ENCODE results near the gene TBC1D22A. TPM values are rescaled to one million over a fixed set of nuclear protein-coding genes. Genes with fewer than 3 reads are reported as not detected.

TBC1D22A gene
- 23.2 and 24.2 TPM in 2 replicates for total RNA-seq
- long read RNA-seq, partial matches to known transcripts: 7 of 18 reads
- long read RNA-seq, other reads (novel, unspliced or antisense): 10 of 18 reads

GRCh38 chr22:46762238-46763050 is at the start of gene TBC1D22A:
TBC1D22A (plus strand) TSS chr22:46762650; CDS start chr22:46762787, 137 bp downstream.
- H3K27ac Mint-ChIP-seq: peak within 1 kb of the TSS; percentile 100
- H3K36me3 Mint-ChIP-seq (ENCODE audit: insufficient read depth): no peaks in the 10 kb centered on the region
- no peak for TF ChIP-seq CTCF (IDR thresholded peaks at IDR 0.05; ENCODE audit: unreplicated experiment)
- H3K27me3 Mint-ChIP-seq: no peaks in the 10 kb centered on the region
- peak; percentile 84 for DNase-seq (ENCODE audit: low spot score, unreplicated experiment)
- peaks cover 29% of the 10 kb centered on the region for H3K4me1 Mint-ChIP-seq (ENCODE audit: low read depth)
- H3K4me3 Mint-ChIP-seq (ENCODE audit: low read depth): peak within 1 kb of the TSS; percentile 99
- H3K9me3 Mint-ChIP-seq (ENCODE audit: low read depth): no peaks in the 10 kb centered on the region

- no peak overlapping the region for H3K4me3 Mint-ChIP-seq (ENCODE audit: low read depth)
- no peak for DNase-seq (ENCODE audit: low spot score, unreplicated experiment)
- H3K4me1 Mint-ChIP-seq (ENCODE audit: low read depth): no peaks in the 10 kb centered on the region
- H3K9me3 Mint-ChIP-seq (ENCODE audit: low read depth): no peaks in the 10 kb centered on the region
- peaks cover 1% of the 10 kb centered on the region for H3K27me3 Mint-ChIP-seq
- no peak for TF ChIP-seq CTCF (IDR thresholded peaks at IDR 0.05; ENCODE audit: unreplicated experiment)
- no peak overlapping the region for H3K27ac Mint-ChIP-seq
- peaks cover 42% of the 10 kb centered on the region for H3K36me3 Mint-ChIP-seq (ENCODE audit: insufficient read depth)
These were observed 47.9 kb upstream of the TBC1D22A start for GRCh38 chr22:46714550-46714949.

GRCh38 chr22:46719921-46720320 is 42.5 kb upstream of the TBC1D22A start:
- no peak for DNase-seq (ENCODE audit: low spot score, unreplicated experiment)
- TF ChIP-seq CTCF (IDR thresholded peaks at IDR 0.05; ENCODE audit: unreplicated experiment): no peak
- no peaks in the 10 kb centered on the region for H3K9me3 Mint-ChIP-seq (ENCODE audit: low read depth)
- H3K36me3 Mint-ChIP-seq (ENCODE audit: insufficient read depth): peaks cover 28% of the 10 kb centered on the region
- no peaks in the 10 kb centered on the region for H3K27me3 Mint-ChIP-seq
- no peak overlapping the region for H3K4me3 Mint-ChIP-seq (ENCODE audit: low read depth)
- H3K4me1 Mint-ChIP-seq (ENCODE audit: low read depth): no peaks in the 10 kb centered on the region
- no peak overlapping the region for H3K27ac Mint-ChIP-seq

- Mint-ChIP-seq H3K4me3 (ENCODE audit: low read depth) (no peak overlapping the region), H3K27me3 (no peaks in the 10 kb centered on the region), H3K36me3 (ENCODE audit: insufficient read depth) (peaks cover 24% of the 10 kb centered on the region), H3K9me3 (ENCODE audit: low read depth) (no peaks in the 10 kb centered on the region), H3K27ac (no peak overlapping the region), H3K4me1 (ENCODE audit: low read depth) (peaks cover 3% of the 10 kb centered on the region)
- DNase-seq (ENCODE audit: low spot score, unreplicated experiment): no peak
- TF ChIP-seq CTCF (IDR thresholded peaks at IDR 0.05; ENCODE audit: unreplicated experiment): no peak
These were observed 40.9 kb upstream of the TBC1D22A start for GRCh38 chr22:46721501-46722085.

GRCh38 chr22:46723882-46724281 is 38.6 kb upstream of the TBC1D22A start:
- no peak for TF ChIP-seq CTCF (IDR thresholded peaks at IDR 0.05; ENCODE audit: unreplicated experiment)
- no peaks in the 10 kb centered on the region for H3K27me3 Mint-ChIP-seq
- peaks cover 13% of the 10 kb centered on the region for H3K36me3 Mint-ChIP-seq (ENCODE audit: insufficient read depth)
- no peak for DNase-seq (ENCODE audit: low spot score, unreplicated experiment)
- no peak overlapping the region for H3K27ac Mint-ChIP-seq
- H3K4me3 Mint-ChIP-seq (ENCODE audit: low read depth): no peak overlapping the region
- peaks cover 5% of the 10 kb centered on the region for H3K4me1 Mint-ChIP-seq (ENCODE audit: low read depth)
- no peaks in the 10 kb centered on the region for H3K9me3 Mint-ChIP-seq (ENCODE audit: low read depth)

Data from progenitor cell of endocrine pancreas (in vitro differentiated cells).